WTC11 (cell line): ENCODE results near the gene ITIH2. TPM values are rescaled to one million over a fixed set of nuclear protein-coding genes. Genes with fewer than 3 reads are reported as not detected.

Source experiments
- ATAC-seq: fragments of 200-7000 bp; cut with Tn5 transposase; 2 replicates; pipeline ENCODE4 v1.10.0; 2021; ENCODE audit warnings: mild to moderate bottlenecking, moderate library complexity
- CTCF ChIA-PET: fragments of 300-600 bp; sonication (Branson Sonifier 250); formaldehyde crosslinking; loops from one replicate; lab custom pipeline; 2021; ENCODE audit warnings: antibody characterized with exemption; lab: Charles Lee
- POLR2A ChIA-PET: fragments of 350-600 bp; sonication (Branson Sonifier 250); formaldehyde crosslinking; loops from one replicate; lab custom pipeline; 2021; ENCODE audit warnings: antibody characterized with exemption; lab: Charles Lee
- DNase-seq: peaks from one replicate; pipeline ENCODE4 v3.0.0; 2021; ENCODE audit warnings: low spot score
- H3K27ac Mint-ChIP-seq: 2 replicates; pipeline ENCODE4 v1.8.0; 2021; ENCODE audit warnings: mixed read lengths
- H3K27me3 Mint-ChIP-seq: 2 replicates; pipeline ENCODE4 v1.8.0; 2021; ENCODE audit warnings: low read depth, mild to moderate bottlenecking, moderate library complexity, mixed read lengths
- H3K36me3 Mint-ChIP-seq: 2 replicates; pipeline ENCODE4 v1.8.0; 2021; ENCODE audit warnings: mixed read lengths
- H3K4me1 Mint-ChIP-seq: 2 replicates; pipeline ENCODE4 v1.8.0; 2022; ENCODE audit warnings: mixed read lengths
- H3K4me3 Mint-ChIP-seq: 2 replicates; pipeline ENCODE4 v1.8.0; 2021; ENCODE audit warnings: mild to moderate bottlenecking, moderate library complexity, mixed read lengths
- H3K9me3 Mint-ChIP-seq: 2 replicates; pipeline ENCODE4 v1.8.0; 2021; ENCODE audit warnings: mixed read lengths
- ETV6 ChIP-seq: sonication (generic); formaldehyde crosslinking; IDR thresholded peaks from 2 replicates; pipeline ENCODE4 v1.8.1; 2022; ENCODE audit warnings: mild to moderate bottlenecking, missing genetic modification reagents
- GABPB1 ChIP-seq: sonication (generic); formaldehyde crosslinking; IDR thresholded peaks from 2 replicates; pipeline ENCODE4 v1.8.1; 2023; ENCODE audit warnings: mild to moderate bottlenecking, missing genetic modification reagents
- GTF2I ChIP-seq: fragments of 250-450 bp; sonication (Bioruptor Pico); conservative IDR thresholded peaks from 2 replicates; pipeline ENCODE4 v1.4.0; 2021; ENCODE audit warnings: mild to moderate bottlenecking
- HMGXB4 ChIP-seq: sonication (generic); formaldehyde crosslinking; IDR thresholded peaks from 2 replicates; pipeline ENCODE4 v1.8.1; 2023; ENCODE audit warnings: mild to moderate bottlenecking, moderate library complexity, missing genetic modification reagents
- IRF2 ChIP-seq: sonication (generic); formaldehyde crosslinking; IDR thresholded peaks from 2 replicates; pipeline ENCODE4 v1.8.0; 2022; ENCODE audit warnings: low read depth, missing genetic modification reagents, borderline replicate concordance
- MYBL2 ChIP-seq: sonication (generic); formaldehyde crosslinking; IDR thresholded peaks from 2 replicates; pipeline ENCODE4 v1.8.1; 2023; ENCODE audit warnings: mild to moderate bottlenecking, moderate library complexity, missing genetic modification reagents
- NFYB ChIP-seq: sonication (generic); formaldehyde crosslinking; conservative IDR thresholded peaks from 2 replicates; pipeline ENCODE4 v1.8.0; 2022; ENCODE audit warnings: low read depth, missing genetic modification reagents
- RORB ChIP-seq: fragments of 250-450 bp; sonication (Bioruptor Pico); IDR thresholded peaks from 2 replicates; pipeline ENCODE4 v1.9.0; 2021; ENCODE audit warnings: mild to moderate bottlenecking
- SMAD3 ChIP-seq: sonication (generic); formaldehyde crosslinking; IDR thresholded peaks from 2 replicates; pipeline ENCODE4 v1.8.0; 2022; ENCODE audit warnings: missing genetic modification reagents, mild to moderate bottlenecking, borderline replicate concordance
- TEAD1 ChIP-seq: sonication (generic); formaldehyde crosslinking; IDR thresholded peaks from 2 replicates; pipeline ENCODE4 v1.8.0; 2022; ENCODE audit warnings: mild to moderate bottlenecking, missing genetic modification reagents
- ZMAT4 ChIP-seq: fragments of 250-450 bp; sonication (Bioruptor Pico); IDR thresholded peaks from 2 replicates; pipeline ENCODE4 v1.9.0; 2021; ENCODE audit warnings: mild to moderate bottlenecking
- ZNF317 ChIP-seq: sonication (generic); formaldehyde crosslinking; IDR thresholded peaks from 2 replicates; pipeline ENCODE4 v1.8.1; 2023; ENCODE audit warnings: low read depth, mild to moderate bottlenecking, moderate library complexity, missing genetic modification reagents, borderline replicate concordance
- ZNF396 ChIP-seq: fragments of 250-450 bp; sonication (Bioruptor Pico); IDR thresholded peaks from 2 replicates; pipeline ENCODE4 v1.8.0; 2021; ENCODE audit warnings: mild to moderate bottlenecking, moderate library complexity, borderline replicate concordance
- ZNF416 ChIP-seq: fragments of 250-450 bp; sonication (Bioruptor Pico); IDR thresholded peaks from 2 replicates; pipeline ENCODE4 v1.9.0; 2021; ENCODE audit warnings: mild to moderate bottlenecking, inconsistent platforms
- ZNF423 ChIP-seq: fragments of 250-450 bp; sonication (Bioruptor Pico); IDR thresholded peaks from 2 replicates; pipeline ENCODE4 v2.1.2; 2022; ENCODE audit warnings: mild to moderate bottlenecking, moderate library complexity
- total RNA-seq: library from RNA; stranded (reverse); gene quantifications from 3 replicates; pipeline ENCODE4 v1.2.3, GENCODE V29; 2021
- TF ChIP-seq, protein P1 (sequence below): sonication (generic); formaldehyde crosslinking; conservative IDR thresholded peaks from 2 replicates; pipeline ENCODE4 v1.8.1; 2023; ENCODE audit warnings: mild to moderate bottlenecking, low read depth, missing genetic modification reagents, moderate library complexity
- TF ChIP-seq, protein P2 (sequence below): sonication (generic); formaldehyde crosslinking; IDR thresholded peaks from 2 replicates; pipeline ENCODE4 v1.8.0; 2022; ENCODE audit warnings: mild to moderate bottlenecking, missing genetic modification reagents
- TF ChIP-seq, protein P3 (sequence below): sonication (generic); formaldehyde crosslinking; IDR thresholded peaks from 2 replicates; pipeline ENCODE4 v1.8.1; 2022; ENCODE audit warnings: missing genetic modification reagents, borderline replicate concordance

The ITIH2 gene
- total RNA-seq, 1 experiment from 2014 or later, result 0.83 TPM

DNA sequence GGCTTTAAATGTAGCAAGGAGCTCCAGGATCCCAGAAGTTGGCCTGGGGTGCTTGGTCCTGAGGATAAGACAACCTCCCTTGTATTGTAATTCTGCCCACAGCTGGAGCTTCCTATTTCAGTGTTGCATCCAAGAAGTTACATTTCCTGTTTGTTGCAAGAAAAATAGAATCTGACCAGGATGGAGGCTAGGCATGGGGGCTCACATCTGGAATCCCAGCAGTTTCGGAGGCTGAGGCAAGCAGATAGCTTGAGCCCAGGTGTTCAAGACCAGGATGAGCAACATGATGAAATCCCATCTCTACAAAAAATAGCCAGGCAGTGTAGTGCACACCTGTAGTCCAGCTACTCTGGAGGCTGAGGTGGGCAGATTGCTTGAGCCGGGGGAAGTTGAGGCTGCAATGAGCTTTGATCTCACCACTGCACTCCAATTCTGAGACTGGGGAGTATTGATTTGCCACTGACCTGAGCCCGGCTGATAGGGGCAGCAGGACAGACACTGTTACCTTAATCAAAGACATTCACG is 766 bp upstream of the ITIH2 start:
- no peaks in the 10 kb centered on the region for H3K27me3 Mint-ChIP-seq
- POLR2A ChIA-PET, result no interaction called here

GRCh38 chr10:7704071-7705016 is 1.2 kb downstream of the ITIH2 start:
- Mint-ChIP-seq H3K36me3 (no peaks in the 10 kb centered on the region), H3K9me3 (no peaks in the 10 kb centered on the region), H3K4me3 (no peak overlapping the region), H3K27ac (no peak overlapping the region), H3K27me3 (no peaks in the 10 kb centered on the region), H3K4me1 (peaks cover 7% of the 10 kb centered on the region)
- TF ChIP-seq MYBL2 (CRISPR knock-in tag), result no peak
- no peak for TF ChIP-seq ZNF396
- TF ChIP-seq ZMAT4, result no peak
- no peak for TF ChIP-seq NFYB (CRISPR knock-in tag)
- TF ChIP-seq ZNF416 (CRISPR knock-in tag), result no peak
- DNase-seq (no peak), ATAC-seq (no peak)
- ChIA-PET POLR2A (no interaction called here), CTCF (interaction anchor here (1.2 kb wide), 1 partner anchor 179 kb away, joined by 4 read pairs; no protein-coding TSS in a partner anchor)

More for the DNA sequence above, 766 bp upstream of the ITIH2 start:
- TF ChIP-seq, protein P1, sequence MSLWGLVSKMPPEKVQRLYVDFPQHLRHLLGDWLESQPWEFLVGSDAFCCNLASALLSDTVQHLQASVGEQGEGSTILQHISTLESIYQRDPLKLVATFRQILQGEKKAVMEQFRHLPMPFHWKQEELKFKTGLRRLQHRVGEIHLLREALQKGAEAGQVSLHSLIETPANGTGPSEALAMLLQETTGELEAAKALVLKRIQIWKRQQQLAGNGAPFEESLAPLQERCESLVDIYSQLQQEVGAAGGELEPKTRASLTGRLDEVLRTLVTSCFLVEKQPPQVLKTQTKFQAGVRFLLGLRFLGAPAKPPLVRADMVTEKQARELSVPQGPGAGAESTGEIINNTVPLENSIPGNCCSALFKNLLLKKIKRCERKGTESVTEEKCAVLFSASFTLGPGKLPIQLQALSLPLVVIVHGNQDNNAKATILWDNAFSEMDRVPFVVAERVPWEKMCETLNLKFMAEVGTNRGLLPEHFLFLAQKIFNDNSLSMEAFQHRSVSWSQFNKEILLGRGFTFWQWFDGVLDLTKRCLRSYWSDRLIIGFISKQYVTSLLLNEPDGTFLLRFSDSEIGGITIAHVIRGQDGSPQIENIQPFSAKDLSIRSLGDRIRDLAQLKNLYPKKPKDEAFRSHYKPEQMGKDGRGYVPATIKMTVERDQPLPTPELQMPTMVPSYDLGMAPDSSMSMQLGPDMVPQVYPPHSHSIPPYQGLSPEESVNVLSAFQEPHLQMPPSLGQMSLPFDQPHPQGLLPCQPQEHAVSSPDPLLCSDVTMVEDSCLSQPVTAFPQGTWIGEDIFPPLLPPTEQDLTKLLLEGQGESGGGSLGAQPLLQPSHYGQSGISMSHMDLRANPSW (CRISPR knock-in tag), result no peak
- peak; percentile 68 for TF ChIP-seq GABPB1 (CRISPR knock-in tag)
- Mint-ChIP-seq H3K27ac (no peak overlapping the region), H3K9me3 (no peaks in the 10 kb centered on the region), H3K36me3 (no peaks in the 10 kb centered on the region), H3K4me1 (peaks cover 7% of the 10 kb centered on the region), H3K4me3 (no peak overlapping the region)
- ATAC-seq, result no peak
- DNase-seq, result no peak
- CTCF ChIA-PET, result interaction anchor here (0.8 to 0.9 kb wide), 2 partner anchors 15 to 177 kb away, joined by 4 to 6 read pairs; no protein-coding TSS in a partner anchor

DNA sequence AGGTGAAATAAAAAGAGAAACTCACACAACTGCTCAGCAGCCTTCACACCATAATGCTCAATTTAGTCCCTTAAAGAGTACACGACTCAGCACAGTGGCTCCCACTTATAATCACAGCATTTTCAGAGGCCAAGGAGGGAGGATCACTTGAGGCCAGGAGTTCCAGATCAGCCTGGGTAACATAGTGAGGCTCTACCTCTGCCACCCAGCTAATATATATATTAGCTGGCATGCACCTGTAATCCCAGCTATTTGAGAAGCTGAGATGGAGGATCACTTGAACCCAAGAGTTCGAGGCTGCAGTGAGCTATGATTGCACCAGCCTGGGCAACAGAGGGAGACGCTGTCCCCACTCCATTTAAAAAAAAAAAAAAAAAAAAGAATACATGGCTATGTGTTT is 2.2 kb downstream of the ITIH2 start:
- Mint-ChIP-seq H3K9me3 (0 out of 2 replicates have a peak, but pooled peaks cover 1% of the 10 kb centered on the region), H3K36me3 (no peaks in the 10 kb centered on the region), H3K27ac (no peak overlapping the region), H3K4me3 (no peak overlapping the region), H3K27me3 (no peaks in the 10 kb centered on the region), H3K4me1 (peaks cover 7% of the 10 kb centered on the region)
- ATAC-seq (no peak), DNase-seq (no peak)
- ChIA-PET CTCF (interaction anchor here (1.0 kb wide), 1 partner anchor 33 kb away, joined by 3 read pairs; no protein-coding TSS in a partner anchor), POLR2A (no interaction called here)
- TF ChIP-seq, protein P2, sequence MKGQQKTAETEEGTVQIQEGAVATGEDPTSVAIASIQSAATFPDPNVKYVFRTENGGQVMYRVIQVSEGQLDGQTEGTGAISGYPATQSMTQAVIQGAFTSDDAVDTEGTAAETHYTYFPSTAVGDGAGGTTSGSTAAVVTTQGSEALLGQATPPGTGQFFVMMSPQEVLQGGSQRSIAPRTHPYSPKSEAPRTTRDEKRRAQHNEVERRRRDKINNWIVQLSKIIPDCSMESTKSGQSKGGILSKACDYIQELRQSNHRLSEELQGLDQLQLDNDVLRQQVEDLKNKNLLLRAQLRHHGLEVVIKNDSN, result no peak
- TF ChIP-seq, protein P3, sequence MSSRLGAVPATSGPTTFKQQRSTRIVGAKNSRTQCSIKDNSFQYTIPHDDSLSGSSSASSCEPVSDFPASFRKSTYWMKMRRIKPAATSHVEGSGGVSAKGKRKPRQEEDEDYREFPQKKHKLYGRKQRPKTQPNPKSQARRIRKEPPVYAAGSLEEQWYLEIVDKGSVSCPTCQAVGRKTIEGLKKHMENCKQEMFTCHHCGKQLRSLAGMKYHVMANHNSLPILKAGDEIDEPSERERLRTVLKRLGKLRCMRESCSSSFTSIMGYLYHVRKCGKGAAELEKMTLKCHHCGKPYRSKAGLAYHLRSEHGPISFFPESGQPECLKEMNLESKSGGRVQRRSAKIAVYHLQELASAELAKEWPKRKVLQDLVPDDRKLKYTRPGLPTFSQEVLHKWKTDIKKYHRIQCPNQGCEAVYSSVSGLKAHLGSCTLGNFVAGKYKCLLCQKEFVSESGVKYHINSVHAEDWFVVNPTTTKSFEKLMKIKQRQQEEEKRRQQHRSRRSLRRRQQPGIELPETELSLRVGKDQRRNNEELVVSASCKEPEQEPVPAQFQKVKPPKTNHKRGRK (CRISPR knock-in tag), result no peak
- TF ChIP-seq, protein P1 (CRISPR knock-in tag), result no peak
- no peak for TF ChIP-seq ZNF317 (CRISPR knock-in tag)
- TF ChIP-seq GTF2I (CRISPR knock-in tag), result no peak
- TF ChIP-seq HMGXB4 (CRISPR knock-in tag), result no peak
- TF ChIP-seq SMAD3 (CRISPR knock-in tag), result no peak
- TF ChIP-seq ZNF423 (CRISPR knock-in tag), result no peak
- TF ChIP-seq IRF2, result no peak
- TF ChIP-seq TEAD1 (CRISPR knock-in tag), result no peak
- TF ChIP-seq ETV6 (CRISPR knock-in tag), result no peak
- TF ChIP-seq RORB (CRISPR knock-in tag), result no peak
